Stimulated activated CD4-positive, alpha-beta T cell treated with anti-CD3 and anti-CD28 coated beads, Interleukin-15, amount 100 ng/mL, for 1 hour (primary cell): ENCODE data around the gene ACSS2.

Experiments used
- DNase-seq, 2 donors: peaks; one replicate each; pipeline ENCODE4 v3.0.0-alpha.2; 2020; ENCODE audit warnings: low read depth in 1 of 2, low spot score in 1 of 2

Gene ACSS2

GRCh38 chr20:34915131-34915530 lies 38.7 kb downstream of the ACSS2 start:
- DNase-seq, result no peak

DNA sequence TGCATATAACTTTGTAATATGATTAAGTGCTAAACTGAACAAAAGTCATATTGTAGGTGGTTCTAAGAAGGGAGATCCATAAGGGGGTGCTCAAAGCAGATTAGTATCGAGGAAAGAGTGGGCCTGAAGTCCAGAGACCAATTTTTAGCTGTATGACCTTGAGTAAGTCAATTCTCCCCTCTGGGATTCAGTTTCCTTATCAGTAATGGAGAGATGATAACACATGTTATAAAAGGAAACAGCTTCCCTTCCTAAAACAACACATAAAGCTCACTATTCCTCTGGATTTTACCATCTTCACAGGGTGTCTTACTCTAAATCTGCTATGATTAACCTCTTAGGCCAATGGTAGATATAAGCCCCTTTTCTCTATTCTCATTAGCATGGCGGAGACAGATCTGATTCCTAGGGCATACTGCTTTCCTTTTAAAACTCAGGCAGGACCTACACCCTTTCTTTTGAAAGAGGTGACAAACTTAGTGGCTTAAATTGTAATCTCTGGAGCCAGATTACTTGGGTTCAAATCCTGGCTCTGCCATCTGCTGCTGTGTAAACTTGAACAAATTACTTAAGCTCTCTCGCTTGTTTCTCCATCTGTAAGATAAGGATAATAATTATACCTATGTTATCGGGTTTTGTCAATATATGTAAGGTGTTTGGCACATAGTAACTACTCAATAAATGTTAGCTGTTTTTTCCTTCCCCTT lies 39.5 kb downstream of the ACSS2 start:
- DNase-seq, result no peak

- DNase-seq, result no peak
Observed at GRCh38 chr20:34916774-34917354, 40.5 kb downstream of the ACSS2 start.

DNA sequence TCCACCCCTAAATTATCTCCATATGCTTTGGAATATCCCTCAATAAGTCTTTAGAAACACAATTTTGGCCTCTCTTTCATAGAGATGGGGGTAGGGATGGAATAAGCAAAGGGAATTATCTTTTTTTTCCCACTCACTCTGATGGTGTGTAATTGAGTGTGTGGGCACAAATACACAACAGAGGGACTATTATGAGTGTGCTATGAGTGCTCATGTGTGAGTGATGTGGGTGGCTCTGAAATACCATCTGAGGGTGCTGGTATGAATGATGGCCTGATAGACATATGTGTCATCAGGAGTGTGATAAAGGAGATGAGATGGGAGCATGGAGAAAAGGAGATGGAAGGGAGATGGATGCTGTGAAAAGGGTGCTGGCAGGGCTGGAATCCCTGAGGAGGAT lies 43.6 kb downstream of the ACSS2 start:
- no peak for DNase-seq

DNA sequence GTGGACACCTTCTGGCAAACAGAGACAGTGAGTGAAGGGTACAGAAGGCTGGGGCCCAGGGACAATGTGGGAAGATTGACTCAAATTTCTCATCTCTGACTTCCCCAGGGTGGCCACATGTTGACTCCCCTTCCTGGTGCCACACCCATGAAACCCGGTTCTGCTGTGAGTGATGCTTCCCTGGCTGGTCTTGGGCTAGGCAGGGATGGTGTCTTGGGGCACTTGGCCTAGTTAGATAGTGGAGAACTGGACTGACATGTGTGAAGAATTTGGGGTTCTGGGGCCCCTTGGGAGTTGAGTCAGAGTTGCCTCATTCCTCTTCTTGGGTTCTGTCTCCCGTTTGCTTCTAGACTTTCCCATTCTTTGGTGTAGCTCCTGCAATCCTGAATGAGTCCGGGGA lies 45.0 kb downstream of the ACSS2 start:
- DNase-seq, result no peak

- no peak for DNase-seq
Observed at GRCh38 chr20:34922654-34923381, 46.4 kb downstream of the ACSS2 start.

GRCh38 chr20:34923414-34923813 lies 47.0 kb downstream of the ACSS2 start:
- DNase-seq, result no peak

DNA sequence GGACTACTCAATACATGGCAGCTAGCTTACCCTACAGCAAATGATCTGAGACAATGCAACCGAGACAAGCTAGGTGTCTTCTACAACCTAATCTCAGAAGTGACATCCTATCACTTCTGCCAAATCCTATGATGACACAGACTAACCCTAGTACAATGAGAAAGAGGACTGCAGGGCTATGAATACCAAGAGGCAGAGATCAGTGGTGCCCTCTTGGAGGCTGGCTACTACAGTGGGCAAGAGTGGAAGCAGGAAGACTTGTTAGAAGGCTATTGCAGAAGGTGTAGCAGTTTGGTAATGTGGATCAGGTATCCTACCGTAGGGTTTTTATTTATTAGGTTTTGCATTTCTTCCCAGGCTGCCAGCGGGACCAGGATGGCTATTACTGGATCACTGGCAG lies 48.9 kb downstream of the ACSS2 start:
- no peak for DNase-seq

DNA sequence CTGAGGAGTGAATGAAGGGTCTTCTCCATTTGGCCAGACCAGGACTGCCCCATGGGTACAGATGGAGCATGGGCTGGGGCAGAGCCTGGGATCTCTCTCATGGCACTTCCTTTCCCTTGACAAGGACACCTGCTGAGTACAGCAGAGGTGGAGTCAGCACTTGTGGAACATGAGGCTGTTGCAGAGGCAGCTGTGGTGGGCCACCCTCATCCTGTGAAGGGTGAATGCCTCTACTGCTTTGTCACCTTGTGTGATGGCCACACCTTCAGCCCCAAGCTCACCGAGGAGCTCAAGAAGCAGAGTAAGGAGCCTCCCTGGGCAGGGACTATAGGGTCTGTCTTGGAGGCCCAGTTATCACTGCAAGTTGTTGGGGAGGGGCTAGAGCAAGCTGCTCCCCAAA lies 49.6 kb downstream of the ACSS2 start:
- DNase-seq, result no peak

DNA sequence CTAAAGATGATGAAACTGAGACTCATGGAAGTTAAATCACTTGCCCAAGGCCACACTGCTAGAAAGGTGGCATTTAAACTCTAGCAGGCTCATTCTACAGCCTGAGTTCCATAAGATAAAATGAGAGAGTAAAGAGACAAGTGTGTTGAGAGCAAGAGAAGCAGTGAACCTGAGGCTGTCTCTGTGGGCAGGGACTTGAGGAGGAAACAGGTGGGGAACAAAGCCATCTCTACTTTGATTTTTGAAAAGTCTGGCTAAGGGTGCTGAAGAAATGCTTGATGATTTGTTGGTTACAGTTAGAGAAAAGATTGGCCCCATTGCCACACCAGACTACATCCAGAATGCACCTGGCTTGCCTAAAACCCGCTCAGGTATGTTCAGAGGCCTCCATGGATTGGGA lies 50.2 kb downstream of the ACSS2 start:
- no peak for DNase-seq

DNA sequence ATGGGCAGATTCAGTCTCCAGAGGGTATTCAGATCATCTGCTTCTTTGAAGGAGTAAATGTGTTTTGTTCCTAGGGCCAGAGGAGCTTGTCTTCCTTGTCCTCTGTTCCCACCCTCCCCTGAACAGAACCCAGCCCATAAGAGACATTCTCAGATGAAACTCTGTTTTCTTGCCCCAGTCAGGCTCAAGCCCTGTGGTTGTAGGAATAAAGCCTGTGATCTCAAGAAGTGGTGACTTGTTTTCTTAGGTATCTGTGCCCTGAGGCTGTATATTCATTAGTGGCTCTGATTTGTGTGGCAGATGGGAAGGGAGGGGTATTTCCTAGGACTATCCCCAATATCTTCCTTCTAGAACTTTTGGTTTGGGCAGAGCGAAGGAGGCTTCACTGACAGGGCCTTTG lies 51.3 kb downstream of the ACSS2 start:
- no peak for DNase-seq

- no peak for DNase-seq
Observed at GRCh38 chr20:34928411-34928810, 52.0 kb downstream of the ACSS2 start.

DNA sequence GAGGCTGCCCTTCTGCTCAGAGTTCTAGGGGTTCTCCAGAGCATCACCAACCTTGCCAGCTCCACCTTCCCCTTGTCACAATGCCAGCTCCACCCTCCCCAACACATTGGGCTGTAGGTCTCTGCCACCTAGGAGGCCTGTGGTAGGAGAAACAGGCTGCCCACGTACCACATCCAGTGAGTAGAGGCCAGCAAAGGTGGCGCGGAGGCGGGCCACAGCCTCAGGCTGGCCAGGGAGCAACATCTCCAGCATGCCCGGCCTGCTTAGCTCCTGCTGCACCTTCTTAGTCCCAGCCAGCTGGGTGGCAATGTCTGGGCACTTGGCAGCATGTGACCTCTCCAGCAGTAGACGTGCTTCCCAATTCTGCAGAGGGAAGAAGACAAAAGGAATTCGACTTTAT lies 55.4 kb downstream of the ACSS2 start:
- DNase-seq, result no peak

GRCh38 chr20:34938466-34939163 lies 62.2 kb downstream of the ACSS2 start:
- DNase-seq, result no peak

GRCh38 chr20:34940081-34940481 lies 63.7 kb downstream of the ACSS2 start:
- DNase-seq, result no peak

DNA sequence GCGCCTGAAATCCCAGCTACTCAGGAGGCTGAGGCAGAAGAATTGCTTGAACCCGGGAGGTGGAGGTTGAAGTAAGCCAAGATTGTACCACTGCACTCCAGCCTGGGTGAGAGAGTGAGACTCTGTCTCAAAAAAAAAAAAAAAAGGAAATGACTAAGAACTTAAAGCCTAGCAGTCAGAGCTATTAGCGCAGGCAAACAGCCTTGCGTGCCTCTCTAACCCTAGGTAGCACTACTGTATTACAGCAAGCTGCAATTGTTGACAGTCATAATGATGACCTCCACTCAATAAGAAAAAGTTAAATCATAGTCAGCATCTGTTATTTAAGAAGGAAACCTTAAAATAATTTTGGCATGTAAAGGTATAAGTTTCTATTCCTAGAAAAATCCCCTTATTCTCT lies 64.8 kb downstream of the ACSS2 start:
- no peak for DNase-seq

- no peak for DNase-seq
Observed at GRCh38 chr20:34942301-34942700, 65.9 kb downstream of the ACSS2 start.

GRCh38 chr20:34943808-34944567 lies 67.6 kb downstream of the ACSS2 start:
- DNase-seq, result no peak

GRCh38 chr20:34945315-34946077 lies 69.1 kb downstream of the ACSS2 start:
- no peak for DNase-seq

DNA sequence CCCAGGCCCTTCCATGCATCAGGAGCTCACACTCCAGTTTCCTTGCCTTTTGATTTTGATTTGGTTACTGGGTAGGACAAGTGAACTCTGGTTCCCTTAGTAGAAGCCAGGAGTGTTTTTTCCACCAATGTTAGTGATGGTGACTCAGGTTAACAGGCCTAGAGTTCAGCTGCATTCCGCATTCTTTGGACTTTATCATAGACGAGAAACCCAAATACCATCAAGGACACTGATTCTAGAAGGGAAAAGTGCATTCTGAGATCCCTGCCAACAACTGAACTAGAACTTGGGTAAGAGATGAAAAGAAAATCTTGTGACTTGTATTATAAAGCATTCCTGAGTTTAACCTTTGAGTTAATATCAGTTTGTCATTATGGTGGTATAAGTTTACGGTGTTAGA lies 70.2 kb downstream of the ACSS2 start:
- DNase-seq, result no peak
